GM18520 (cell line): Measurements from ENCODE around the gene MEX3A.
A peak's percentile ranks its signal among the peaks of the same experiment; 100 is the strongest.

Experiments used
- ATAC-seq: cut with Tn5 transposase; IDR thresholded peaks from one replicate; pipeline ENCODE4 v1.9.1; 2021; ENCODE audit not compliant: unreplicated experiment

Gene MEX3A

GRCh38 chr1:156103521-156103947 is 21.3 kb upstream of the MEX3A start:
- no peak for ATAC-seq

- ATAC-seq, result no peak
Measured at GRCh38 chr1:156102633-156103511, 20.6 kb upstream of the MEX3A start.

- ATAC-seq, result no peak
Measured at GRCh38 chr1:156101880-156102279, 19.6 kb upstream of the MEX3A start.

- no peak for ATAC-seq
Measured at GRCh38 chr1:156100205-156100995, 18.1 kb upstream of the MEX3A start.

- no peak for ATAC-seq
Measured at GRCh38 chr1:156099282-156099681, 17.0 kb upstream of the MEX3A start.

- no peak for ATAC-seq
Measured at GRCh38 chr1:156098784-156099183, 16.5 kb upstream of the MEX3A start.

GRCh38 chr1:156097499-156098178 is 15.4 kb upstream of the MEX3A start:
- no peak for ATAC-seq

GRCh38 chr1:156096640-156097391 is 14.6 kb upstream of the MEX3A start:
- peak; percentile 53 for ATAC-seq

- no peak for ATAC-seq
Measured at GRCh38 chr1:156095906-156096508, 13.7 kb upstream of the MEX3A start.

GRCh38 chr1:156091610-156092009 is 9.3 kb upstream of the MEX3A start:
- ATAC-seq, result no peak

GRCh38 chr1:156090840-156091188 is 8.5 kb upstream of the MEX3A start:
- ATAC-seq, result no peak

- ATAC-seq, result no peak
Measured at GRCh38 chr1:156090138-156090839, 8.0 kb upstream of the MEX3A start.

GRCh38 chr1:156089704-156090103 is 7.4 kb upstream of the MEX3A start:
- ATAC-seq, result no peak

GRCh38 chr1:156086256-156086662 is 4.0 kb upstream of the MEX3A start:
- no peak for ATAC-seq

- ATAC-seq, result no peak
Measured at GRCh38 chr1:156083800-156084790, 1.8 kb upstream of the MEX3A start.

GRCh38 chr1:156081917-156082308 is 352 bp downstream of the MEX3A start:
- ATAC-seq, result no peak

GRCh38 chr1:156081180-156081916 is 917 bp downstream of the MEX3A start:
- ATAC-seq, result no peak

GRCh38 chr1:156080863-156081179 is 1.4 kb downstream of the MEX3A start:
- ATAC-seq, result no peak
